ENCODE data around the gene WDR7. TPM values are rescaled to one million over a fixed set of nuclear protein-coding genes. Genes with fewer than 3 reads are reported as not detected.

The WDR7 gene
- total and polyA plus RNA-seq, 9 of the 15 experiments (the other 6 are each of a cell fraction or from before 2014, with no cell fraction given), result 1.4 to 9.4 (median 5.3) TPM

- 0% methylated on average over 1 of the region's 1 CpG for WGBS (ENCODE audit: insufficient coverage, low coverage, missing lambda C conversion rate)
Observed at GRCh38 chr18:56974141-56974540, 323.0 kb downstream of the WDR7 start.

More at GRCh38 chr18:56974141-56974540, 323.0 kb downstream of the WDR7 start:
- H4K20me1 ChIP-seq (replicated peaks; ENCODE audit: control insufficient read depth, insufficient read depth, low read length), result no peaks in the 10 kb centered on the region
- no peaks in the 10 kb centered on the region for H3K9me3 ChIP-seq (replicated peaks; ENCODE audit: control insufficient read depth, insufficient read depth, low read depth, low read length)
- ChIA-PET POLR2A (no interaction called here), CTCF (ENCODE audit: low intra/inter-chr PET ratio) (no interaction called here)
- H2AFZ ChIP-seq (ENCODE audit: low read depth, low read length), result no peak overlapping the region
- H3K27ac ChIP-seq (ENCODE audit: extremely low read depth, low read depth, low read length), result no peak overlapping the region
- no peak overlapping the region for H3K4me3 ChIP-seq
- no peak overlapping the region for H3K4me2 ChIP-seq (ENCODE audit: insufficient read depth, low read length)
- H3K4me1 ChIP-seq (replicated peaks in 1 of 2; ENCODE audit: control insufficient read depth in 2 of 2, insufficient read depth in 2 of 2, low read length in 2 of 2), result no peaks in the 10 kb centered on the region
- TF ChIP-seq SRSF9 (IDR thresholded peaks at IDR 0.05; ENCODE audit: borderline replicate concordance, low read depth, low read length) (no peak), IRF9 (tag; IDR thresholded peaks at IDR 0.05) (no peak), ZNF518B (CRISPR knock-in tag; IDR thresholded peaks at IDR 0.05) (no peak), NRF1 (conservative IDR thresholded peaks at IDR 0.05 in 1 of 2, IDR thresholded peaks at IDR 0.05 in 1 of 2) (no peak), MECOM (CRISPR knock-in tag; IDR thresholded peaks at IDR 0.05) (no peak), JUNB (CRISPR knock-in tag; conservative IDR thresholded peaks at IDR 0.05) (no peak), SMARCE1 (IDR thresholded peaks at IDR 0.05) (no peak), MIER1 (IDR thresholded peaks at IDR 0.05; ENCODE audit: low read depth) (no peak), BDP1 (IDR thresholded peaks at IDR 0.05; ENCODE audit: insufficient read depth, insufficient read length) (no peak), TRIM24 (IDR thresholded peaks at IDR 0.05) (no peak), HMG20A (CRISPR knock-in tag; conservative IDR thresholded peaks at IDR 0.05) (no peak), MNT (conservative IDR thresholded peaks at IDR 0.05) (no peak), SIN3B (IDR thresholded peaks at IDR 0.05; ENCODE audit: low read depth) (no peak), POLR2A (conservative IDR thresholded peaks at IDR 0.05) (no peak)
- H3K36me3 ChIP-seq (ENCODE audit: control insufficient read depth, insufficient read depth, low read length), result no peaks in the 10 kb centered on the region
- no peaks in the 10 kb centered on the region for H3K27me3 ChIP-seq (ENCODE audit: control insufficient read depth in 2 of 2, insufficient read depth in 2 of 2, low read length in 2 of 2)
- FAIRE-seq (no peak), ATAC-seq (no peak), DNase-seq (ENCODE audit: extremely low read depth in 1 of 4, low spot score in 3 of 4) (no peak)
- in situ Hi-C loops (cut with MboI) (no loop called here), intact Hi-C loops (cut with micrococcal nuclease) (no loop called here)
- H3K79me2 ChIP-seq (ENCODE audit: control insufficient read depth, insufficient read depth, low read length), result no peaks in the 10 kb centered on the region
- no TSS peak for BruUV-seq (replicated peaks)
- no peak overlapping the region for H3K9ac ChIP-seq (ENCODE audit: insufficient read depth in 1 of 2, low read depth in 2 of 2, low read length in 2 of 2)
- H3K9me1 ChIP-seq (ENCODE audit: control insufficient read depth, insufficient read depth, low read length), result no peaks in the 10 kb centered on the region

All from K562 (cell line).